ENCODE results near the gene MAD1L1.

- TF ChIP-seq CTCF (IDR thresholded peaks at IDR 0.05), result no peak
- TF ChIP-seq POLR2AphosphoS5 (IDR thresholded peaks at IDR 0.05), result no peak
- no peak for TF ChIP-seq POLR2A (IDR thresholded peaks at IDR 0.05)
Measured at GRCh38 chr7:1868516-1869165, 364.1 kb downstream of the MAD1L1 start.
